ENCODE measurements around the gene KRT79. TPM values are rescaled to one million over a fixed set of nuclear protein-coding genes. Genes with fewer than 3 reads are reported as not detected.

Gene KRT79
- total and polyA plus RNA-seq, 3 donors from 2014 or later: 0.19 to 0.24 TPM; not detected in 1

- 93 to 95% methylated on average over 3 of the region's 3 CpGs for WGBS, 2 donors
- Histone ChIP-seq H3K36me3 (ENCODE audit: low read depth, missing control alignments) (no peaks in the 10 kb centered on the region), H3K27ac (no peak overlapping the region), H3K4me1 (no peaks in the 10 kb centered on the region), H3K27me3 (no peaks in the 10 kb centered on the region), H3K9me3 (no peaks in the 10 kb centered on the region), H3K4me3 (no peak overlapping the region)
- intact Hi-C loops (cut with DNase I; ENCODE audit: low total_unique reads): no loop called here
- TF ChIP-seq POLR2A (IDR thresholded peaks at IDR 0.05) (no peak), CTCF (IDR thresholded peaks at IDR 0.05) (no peak)
- no peak for DNase-seq
Observed at GRCh38 chr12:52806169-52806811, 27.8 kb downstream of the KRT79 start.

- Histone ChIP-seq H3K27me3 (no peaks in the 10 kb centered on the region), H3K4me1 (no peaks in the 10 kb centered on the region), H3K4me3 (no peak overlapping the region), H3K27ac (no peak overlapping the region), H3K9me3 (no peaks in the 10 kb centered on the region), H3K36me3 (ENCODE audit: low read depth, missing control alignments) (no peaks in the 10 kb centered on the region)
- DNase-seq: no peak
- TF ChIP-seq POLR2A (IDR thresholded peaks at IDR 0.05) (no peak), CTCF (IDR thresholded peaks at IDR 0.05) (no peak)
- intact Hi-C loops (cut with DNase I; ENCODE audit: low total_unique reads): no loop called here
- WGBS, 2 donors: 76 to 90% methylated on average over 3 of the region's 3 CpGs
Observed at GRCh38 chr12:52805739-52806138, 28.4 kb downstream of the KRT79 start.

DNA sequence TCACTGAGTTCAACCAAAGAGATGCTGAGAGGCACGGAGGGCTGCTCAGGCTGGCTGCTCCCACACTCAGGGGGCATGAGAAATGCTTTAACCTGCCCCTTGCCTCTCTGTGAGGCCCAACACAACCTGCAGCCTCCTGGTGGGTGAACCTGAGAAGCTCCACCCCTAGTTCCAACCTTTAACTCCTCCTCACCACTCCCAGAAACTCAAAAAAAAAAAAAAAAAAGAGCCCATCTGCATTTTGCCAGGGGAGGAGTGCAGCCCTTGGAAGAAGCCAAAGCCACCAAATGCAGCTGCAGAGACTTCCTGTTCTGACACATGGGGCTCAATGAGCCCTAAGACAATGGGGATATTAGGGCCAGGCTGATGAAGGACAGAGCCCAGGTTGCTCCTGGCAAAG lies 29.1 kb downstream of the KRT79 start:
- H3K9me3 ChIP-seq: no peaks in the 10 kb centered on the region
- no peaks in the 10 kb centered on the region for H3K4me1 ChIP-seq
- intact Hi-C loops (cut with DNase I; ENCODE audit: low total_unique reads): no loop called here
- no peak for DNase-seq
- H3K4me3 ChIP-seq: no peak overlapping the region
- WGBS, 2 donors: 55 to 56% methylated on average over 1 of the region's 1 CpG
- H3K36me3 ChIP-seq (ENCODE audit: low read depth, missing control alignments): no peaks in the 10 kb centered on the region
- TF ChIP-seq POLR2A (IDR thresholded peaks at IDR 0.05) (no peak), CTCF (IDR thresholded peaks at IDR 0.05) (no peak)
- no peak overlapping the region for H3K27ac ChIP-seq
- no peaks in the 10 kb centered on the region for H3K27me3 ChIP-seq

DNA sequence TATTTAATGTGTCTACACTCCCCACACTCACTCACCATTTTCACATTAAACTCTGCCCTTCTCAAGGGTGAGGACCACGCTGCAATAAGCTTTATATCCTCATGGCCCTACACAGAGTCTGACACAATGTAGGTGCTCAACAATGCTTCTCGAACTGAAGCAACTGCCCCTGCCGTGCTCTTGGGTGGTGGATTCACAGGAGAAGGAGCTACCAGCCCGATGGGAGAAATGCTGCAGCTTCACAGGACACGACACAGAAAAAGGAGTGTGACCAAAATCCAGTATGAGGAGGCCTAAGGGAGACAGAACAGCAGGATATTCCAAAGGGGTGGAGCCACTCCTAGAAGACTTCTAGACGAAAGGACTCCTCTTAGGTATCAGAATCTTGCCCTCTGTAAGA lies 31.7 kb downstream of the KRT79 start:
- WGBS, 2 donors: 76 to 80% methylated on average over 6 of the region's 6 CpGs
- Histone ChIP-seq H3K4me3 (no peak overlapping the region), H3K4me1 (no peaks in the 10 kb centered on the region), H3K9me3 (no peaks in the 10 kb centered on the region), H3K36me3 (ENCODE audit: low read depth, missing control alignments) (no peaks in the 10 kb centered on the region), H3K27me3 (no peaks in the 10 kb centered on the region), H3K27ac (no peak overlapping the region)
- no peak for DNase-seq
- TF ChIP-seq POLR2A (IDR thresholded peaks at IDR 0.05): no peak
- TF ChIP-seq CTCF (IDR thresholded peaks at IDR 0.05): no peak
- intact Hi-C loops (cut with DNase I; ENCODE audit: low total_unique reads): no loop called here

DNA sequence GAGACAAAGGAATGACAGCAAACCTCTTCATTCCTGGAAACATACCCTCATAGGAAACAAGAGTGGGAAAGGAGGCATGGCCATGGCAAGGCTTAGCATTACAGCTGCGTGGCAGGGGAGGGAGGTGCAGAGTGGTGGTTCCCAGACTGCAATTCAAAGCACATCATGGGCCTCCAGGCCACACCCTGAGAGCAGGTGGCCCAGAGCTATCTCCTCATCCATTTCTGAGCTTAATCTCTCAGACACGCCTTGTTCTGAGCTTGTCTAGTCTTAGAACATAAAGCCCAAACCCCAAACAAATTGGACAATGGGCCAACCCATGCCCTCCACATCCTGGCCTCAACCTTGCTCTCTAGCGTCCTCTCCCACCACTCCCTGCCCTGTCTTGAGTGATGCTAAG lies 32.3 kb downstream of the KRT79 start:
- 87 to 89% methylated on average over 3 of the region's 3 CpGs for WGBS, 2 donors
- Histone ChIP-seq H3K27ac (no peak overlapping the region), H3K4me1 (no peaks in the 10 kb centered on the region), H3K4me3 (no peak overlapping the region), H3K27me3 (no peaks in the 10 kb centered on the region), H3K9me3 (no peaks in the 10 kb centered on the region), H3K36me3 (ENCODE audit: low read depth, missing control alignments) (no peaks in the 10 kb centered on the region)
- intact Hi-C loops (cut with DNase I; ENCODE audit: low total_unique reads): no loop called here
- TF ChIP-seq CTCF (IDR thresholded peaks at IDR 0.05) (no peak), POLR2A (IDR thresholded peaks at IDR 0.05) (no peak)
- DNase-seq: no peak

Measured in testis (tissue), 3 donors.